HL-60 (cell line): Measurements from ENCODE around the gene PCDHB3.

Experiments used
- DNase-seq, 2 experiments: peaks; one replicate each; pipeline ENCODE4 v3.0.0-alpha.2; 2010 to 2020; ENCODE audit warnings: low read depth in 1 of 2, low spot score in 1 of 2
- H3K27ac ChIP-seq: fragments of 250-450 bp; sonication (Bioruptor Pico); replicated peaks from 2 replicates; pipeline ENCODE4 v1.5.1; 2020; ENCODE audit warnings: mild to moderate bottlenecking, moderate library complexity
- H3K27me3 ChIP-seq: fragments of 250-450 bp; sonication (Bioruptor Pico); 2 replicates; pipeline ENCODE4 v1.5.1; 2021; ENCODE audit warnings: mild to moderate bottlenecking, moderate library complexity; ENCODE audit not compliant: insufficient read depth, poor library complexity, severe bottlenecking
- H3K4me3 ChIP-seq: replicated peaks from 2 replicates; pipeline ENCODE4 v1.5.1; 2011; ENCODE audit warnings: mild to moderate bottlenecking, control low read depth, low read length; ENCODE audit not compliant: insufficient read depth
- GABPA ChIP-seq: IDR thresholded peaks from 2 replicates; pipeline ENCODE4 v1.6.1; 2012; ENCODE audit warnings: low read depth
- POLR2AphosphoS5 ChIP-seq: IDR thresholded peaks from 2 replicates; pipeline ENCODE4 v1.6.1; 2012; ENCODE audit warnings: low read depth
- SPI1 ChIP-seq: IDR thresholded peaks from 2 replicates; pipeline ENCODE4 v1.6.1; 2012; ENCODE audit warnings: low read depth, mild to moderate bottlenecking, borderline replicate concordance
- TF ChIP-seq, protein P1 (sequence below): IDR thresholded peaks from one replicate; pipeline ENCODE4 v1.5.1; 2011; ENCODE audit warnings: low read length, control low read depth, inconsistent platforms; ENCODE audit not compliant: insufficient read depth
- TF ChIP-seq, protein P2 (sequence below): IDR thresholded peaks from 2 replicates; pipeline ENCODE4 v1.6.1; 2012; ENCODE audit warnings: low read depth; ENCODE audit not compliant: insufficient replicate concordance

The PCDHB3 gene

DNA sequence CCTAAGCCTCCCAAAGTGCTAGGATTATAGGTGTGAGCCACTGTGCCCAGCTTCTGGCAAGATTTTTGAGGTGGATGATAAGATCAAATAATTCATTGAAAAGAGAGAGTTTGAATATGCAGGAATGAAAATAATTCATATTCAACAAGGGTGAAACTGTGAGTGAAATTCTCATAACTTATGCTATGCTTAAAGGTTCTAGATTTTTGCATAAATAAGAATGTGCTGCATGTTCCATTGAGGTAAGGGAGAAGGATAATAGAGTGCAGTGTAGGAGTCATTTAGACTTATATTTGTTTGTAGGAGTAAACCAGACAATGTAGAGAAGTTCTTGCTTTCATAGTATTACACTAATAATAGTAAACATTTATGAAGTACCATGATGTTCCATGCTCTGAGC, 18.0 kb upstream of the PCDHB3 start:
- no peak overlapping the region for H3K4me3 ChIP-seq
- no peaks in the 10 kb centered on the region for H3K27me3 ChIP-seq
- no peak overlapping the region for H3K27ac ChIP-seq
- DNase-seq, result no peak
- TF ChIP-seq SPI1 (no peak), POLR2AphosphoS5 (no peak), GABPA (no peak)
- TF ChIP-seq, protein P1, sequence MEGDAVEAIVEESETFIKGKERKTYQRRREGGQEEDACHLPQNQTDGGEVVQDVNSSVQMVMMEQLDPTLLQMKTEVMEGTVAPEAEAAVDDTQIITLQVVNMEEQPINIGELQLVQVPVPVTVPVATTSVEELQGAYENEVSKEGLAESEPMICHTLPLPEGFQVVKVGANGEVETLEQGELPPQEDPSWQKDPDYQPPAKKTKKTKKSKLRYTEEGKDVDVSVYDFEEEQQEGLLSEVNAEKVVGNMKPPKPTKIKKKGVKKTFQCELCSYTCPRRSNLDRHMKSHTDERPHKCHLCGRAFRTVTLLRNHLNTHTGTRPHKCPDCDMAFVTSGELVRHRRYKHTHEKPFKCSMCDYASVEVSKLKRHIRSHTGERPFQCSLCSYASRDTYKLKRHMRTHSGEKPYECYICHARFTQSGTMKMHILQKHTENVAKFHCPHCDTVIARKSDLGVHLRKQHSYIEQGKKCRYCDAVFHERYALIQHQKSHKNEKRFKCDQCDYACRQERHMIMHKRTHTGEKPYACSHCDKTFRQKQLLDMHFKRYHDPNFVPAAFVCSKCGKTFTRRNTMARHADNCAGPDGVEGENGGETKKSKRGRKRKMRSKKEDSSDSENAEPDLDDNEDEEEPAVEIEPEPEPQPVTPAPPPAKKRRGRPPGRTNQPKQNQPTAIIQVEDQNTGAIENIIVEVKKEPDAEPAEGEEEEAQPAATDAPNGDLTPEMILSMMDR, result no peak
- TF ChIP-seq, protein P2, sequence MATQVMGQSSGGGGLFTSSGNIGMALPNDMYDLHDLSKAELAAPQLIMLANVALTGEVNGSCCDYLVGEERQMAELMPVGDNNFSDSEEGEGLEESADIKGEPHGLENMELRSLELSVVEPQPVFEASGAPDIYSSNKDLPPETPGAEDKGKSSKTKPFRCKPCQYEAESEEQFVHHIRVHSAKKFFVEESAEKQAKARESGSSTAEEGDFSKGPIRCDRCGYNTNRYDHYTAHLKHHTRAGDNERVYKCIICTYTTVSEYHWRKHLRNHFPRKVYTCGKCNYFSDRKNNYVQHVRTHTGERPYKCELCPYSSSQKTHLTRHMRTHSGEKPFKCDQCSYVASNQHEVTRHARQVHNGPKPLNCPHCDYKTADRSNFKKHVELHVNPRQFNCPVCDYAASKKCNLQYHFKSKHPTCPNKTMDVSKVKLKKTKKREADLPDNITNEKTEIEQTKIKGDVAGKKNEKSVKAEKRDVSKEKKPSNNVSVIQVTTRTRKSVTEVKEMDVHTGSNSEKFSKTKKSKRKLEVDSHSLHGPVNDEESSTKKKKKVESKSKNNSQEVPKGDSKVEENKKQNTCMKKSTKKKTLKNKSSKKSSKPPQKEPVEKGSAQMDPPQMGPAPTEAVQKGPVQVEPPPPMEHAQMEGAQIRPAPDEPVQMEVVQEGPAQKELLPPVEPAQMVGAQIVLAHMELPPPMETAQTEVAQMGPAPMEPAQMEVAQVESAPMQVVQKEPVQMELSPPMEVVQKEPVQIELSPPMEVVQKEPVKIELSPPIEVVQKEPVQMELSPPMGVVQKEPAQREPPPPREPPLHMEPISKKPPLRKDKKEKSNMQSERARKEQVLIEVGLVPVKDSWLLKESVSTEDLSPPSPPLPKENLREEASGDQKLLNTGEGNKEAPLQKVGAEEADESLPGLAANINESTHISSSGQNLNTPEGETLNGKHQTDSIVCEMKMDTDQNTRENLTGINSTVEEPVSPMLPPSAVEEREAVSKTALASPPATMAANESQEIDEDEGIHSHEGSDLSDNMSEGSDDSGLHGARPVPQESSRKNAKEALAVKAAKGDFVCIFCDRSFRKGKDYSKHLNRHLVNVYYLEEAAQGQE, result no peak

GRCh38 chr5:141084487-141084989, 15.7 kb upstream of the PCDHB3 start:
- no peak for DNase-seq
- Histone ChIP-seq H3K4me3 (no peak overlapping the region), H3K27ac (no peak overlapping the region), H3K27me3 (no peaks in the 10 kb centered on the region)
- TF ChIP-seq, protein P2, result no peak
- TF ChIP-seq GABPA (no peak), SPI1 (no peak)
- TF ChIP-seq, protein P1, result no peak

DNA sequence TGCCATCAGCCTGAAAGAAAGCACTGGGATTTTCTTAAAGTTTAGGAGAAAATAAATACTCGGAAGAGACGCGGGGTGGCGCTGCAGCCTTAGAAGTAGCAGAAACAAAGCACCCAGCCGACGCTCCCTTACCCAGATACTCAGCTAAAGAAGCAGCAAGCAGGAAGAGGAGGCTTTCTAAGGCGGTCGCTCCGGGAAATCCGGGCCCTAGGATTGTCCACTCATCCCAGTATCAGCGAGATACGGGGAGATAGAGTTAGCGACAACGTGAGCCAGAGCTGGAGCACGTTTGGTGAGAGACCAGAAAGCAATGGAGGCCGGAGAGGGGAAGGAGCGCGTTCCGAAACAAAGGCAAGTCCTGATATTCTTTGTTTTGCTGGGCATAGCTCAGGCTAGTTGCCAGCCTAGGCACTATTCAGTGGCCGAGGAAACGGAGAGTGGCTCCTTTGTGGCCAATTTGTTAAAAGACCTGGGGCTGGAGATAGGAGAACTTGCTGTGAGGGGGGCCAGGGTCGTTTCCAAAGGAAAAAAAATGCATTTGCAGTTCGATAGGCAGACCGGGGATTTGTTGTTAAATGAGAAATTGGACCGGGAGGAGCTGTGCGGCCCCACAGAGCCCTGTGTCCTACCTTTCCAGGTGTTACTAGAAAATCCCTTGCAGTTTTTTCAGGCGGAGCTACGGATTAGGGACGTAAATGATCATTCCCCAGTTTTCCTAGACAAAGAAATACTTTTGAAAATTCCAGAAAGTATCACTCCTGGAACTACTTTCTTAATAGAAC, 5.6 kb upstream of the PCDHB3 start, which contains the start of gene PCDHB2:
Gene PCDHB2, plus strand, starts transcription at position 135 of the 782 bp plus-strand sequence. Its CDS starts 176 bp downstream, at position 311.
- no peak for DNase-seq
- no peak within 1 kb of the TSS for H3K4me3 ChIP-seq
- H3K27ac ChIP-seq, result no peak within 1 kb of the TSS
- TF ChIP-seq POLR2AphosphoS5 (no peak), GABPA (no peak)
- TF ChIP-seq, protein P2, result no peak
- no peaks in the 10 kb centered on the region for H3K27me3 ChIP-seq
